Small intestine (tissue), 7 donors: ENCODE results near the gene FBXO41. TPM values are rescaled to one million over a fixed set of nuclear protein-coding genes. Genes with fewer than 3 reads are reported as not detected.

Source experiments
- DNase-seq, 2 donors: peaks; one replicate each; pipeline versions ENCODE4 v3.0.0 to v3.0.0-alpha.2; 2013
- FAIRE-seq: peaks from 2 replicates; lab custom pipeline; 2012; peaks lifted over from hg19 to GRCh38; lab: Jason Lieb, UNC
- H3K27ac ChIP-seq, 3 donors: one replicate each; pipeline ENCODE4 v1.5.1; 2013; ENCODE audit warnings: low read length in 2 of 3, mild to moderate bottlenecking in 2 of 3, control low read depth in 1 of 3, inconsistent platforms in 1 of 3, low read depth in 1 of 3, moderate library complexity in 1 of 3
- H3K27me3 ChIP-seq, 3 donors: one replicate each; pipeline ENCODE4 v1.6.1; 2013; ENCODE audit warnings: low read length in 3 of 3, inconsistent platforms in 1 of 3; ENCODE audit not compliant: control insufficient read depth in 3 of 3, insufficient read depth in 3 of 3
- H3K36me3 ChIP-seq, 3 donors: one replicate each; pipeline ENCODE4 v1.6.1; 2013; ENCODE audit warnings: low read length in 3 of 3, inconsistent platforms in 1 of 3, low read depth in 1 of 3, mild to moderate bottlenecking in 1 of 3, moderate library complexity in 1 of 3; ENCODE audit not compliant: control insufficient read depth in 3 of 3, insufficient read depth in 2 of 3
- H3K4me1 ChIP-seq, 3 donors: one replicate each; pipeline ENCODE4 v1.6.1; 2013; ENCODE audit warnings: low read length in 2 of 3, inconsistent platforms in 1 of 3, low read depth in 1 of 3, mild to moderate bottlenecking in 1 of 3, moderate library complexity in 1 of 3; ENCODE audit not compliant: control insufficient read depth in 3 of 3, insufficient read depth in 2 of 3
- H3K4me3 ChIP-seq, 3 donors: one replicate each; pipeline ENCODE4 v1.5.1; 2013; ENCODE audit warnings: low read length in 3 of 3, control low read depth in 1 of 3, inconsistent platforms in 1 of 3, low read depth in 1 of 3, mild to moderate bottlenecking in 1 of 3, moderate library complexity in 1 of 3
- H3K9me3 ChIP-seq, 2 donors: one replicate each; pipeline ENCODE4 v1.6.1; 2013; ENCODE audit warnings: low read depth in 1 of 2, low read length in 1 of 2; ENCODE audit not compliant: control insufficient read depth in 2 of 2, insufficient read depth in 1 of 2
- WGBS, 3 donors: extraction: QIAGEN DNeasy Blood & Tissue Kit; methylation state at CpG; one replicate each; pipeline ENCODE4 v1.1.7; 2013; 5-methylcytosine and 5-hydroxymethylcytosine counted together
- polyA plus RNA-seq, 4 donors: library from polyadenylated mRNA; stranded (reverse) in 3 of 4; unstranded in 1 of 4; fragments of 200-250 nt in 3 of 4; fragments of 120-200 nt in 1 of 4; gene quantifications; one replicate each; pipeline versions ENCODE4 v1.2.1 to v1.2.3, GENCODE V29; 2013
- donor health status: healthy with polysubstance abuse.
- donor health status: control.
- donor health status: control.
- donor health status: Bipolar disorder and iron deficiency.
- donor health status: healthy.

The FBXO41 gene
- polyA plus RNA-seq, 4 donors: 0.54 to 2.1 (median 1.0) TPM

DNA sequence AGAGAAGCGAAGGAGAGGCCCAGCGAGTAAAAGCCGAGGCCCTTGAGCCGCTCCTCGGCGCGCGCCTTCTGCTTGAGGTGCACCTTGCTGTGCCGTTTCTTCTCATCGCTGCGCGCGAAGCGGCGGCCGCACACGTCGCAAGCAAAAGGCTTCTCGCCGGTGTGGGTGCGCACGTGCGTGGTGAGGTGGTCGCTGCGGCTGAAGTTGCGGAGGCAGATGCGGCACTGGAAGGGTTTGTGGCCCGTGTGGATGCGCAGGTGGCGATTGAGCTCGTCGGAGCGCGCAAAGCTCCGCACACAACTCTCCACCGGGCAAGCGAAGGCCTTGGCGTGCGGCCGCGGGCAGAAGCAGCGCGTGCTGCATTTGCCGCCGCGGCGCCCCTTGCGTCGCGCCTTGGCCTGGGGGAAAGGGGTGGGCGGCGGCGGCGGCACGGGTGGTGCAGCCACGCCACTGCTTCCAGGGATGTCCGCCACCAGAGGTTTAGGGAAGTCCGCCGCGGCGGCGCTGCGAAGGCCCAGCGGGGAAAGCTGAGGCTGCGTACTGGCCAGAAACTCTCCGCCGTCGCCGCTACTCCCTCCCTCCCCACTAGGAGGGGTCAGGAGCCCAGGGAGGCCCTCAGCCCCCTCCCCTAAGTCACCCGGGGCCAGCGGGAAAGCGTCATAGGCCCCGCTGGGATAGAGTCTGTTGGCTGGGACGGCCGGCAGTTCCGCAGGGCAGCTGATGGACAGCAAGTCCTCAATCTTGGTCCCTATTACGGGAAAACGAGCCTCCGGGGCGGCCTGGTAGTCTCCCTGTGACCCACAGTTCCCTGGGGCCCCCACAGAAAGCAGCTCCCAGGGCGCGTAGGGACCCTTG, 7.4 kb upstream of the FBXO41 start:
- H3K4me1 ChIP-seq: peaks cover 0 to 8% (median 0%) of the 10 kb centered on the region in 3 donors
- no peak overlapping the region for H3K27ac ChIP-seq
- DNase-seq (no peak), FAIRE-seq (no peak)
- peaks cover 25 to 86% (median 29%) of the 10 kb centered on the region in 3 donors for H3K27me3 ChIP-seq
- no peak overlapping the region for H3K4me3 ChIP-seq
- no peaks in the 10 kb centered on the region for H3K9me3 ChIP-seq
- WGBS, 3 donors: 2 to 7% (median 4%) methylated on average over 73 to 82 of the region's 82 CpGs
- H3K36me3 ChIP-seq: no peaks in the 10 kb centered on the region

DNA sequence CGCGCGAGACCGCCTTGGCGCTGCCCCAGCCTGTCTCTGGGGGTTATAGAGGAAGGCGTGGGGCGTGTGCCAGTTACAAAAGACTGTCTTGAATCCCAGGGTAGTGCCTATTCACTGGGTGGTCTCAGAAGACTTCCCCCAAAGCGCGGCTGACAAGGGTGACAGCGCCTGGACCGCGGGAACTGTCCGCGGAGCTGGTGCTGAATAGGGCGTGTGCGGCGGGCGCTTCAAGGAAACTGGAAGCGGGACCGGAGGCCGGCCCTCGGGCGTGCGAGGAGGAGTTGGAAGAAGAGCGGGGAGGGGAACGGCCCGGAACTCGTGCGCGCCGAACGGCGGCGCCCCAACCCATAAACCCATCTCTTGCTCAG, 6.8 kb upstream of the FBXO41 start:
- H3K4me1 ChIP-seq: peaks cover 0 to 8% (median 0%) of the 10 kb centered on the region in 3 donors
- no peak overlapping the region for H3K27ac ChIP-seq
- H3K4me3 ChIP-seq: no peak overlapping the region
- WGBS, 3 donors: 3 to 5% (median 4%) methylated on average over 34 of the region's 34 CpGs
- peaks cover 25 to 87% (median 28%) of the 10 kb centered on the region in 3 donors for H3K27me3 ChIP-seq
- DNase-seq (peak; percentile 45 to 86), FAIRE-seq (no peak)
- no peaks in the 10 kb centered on the region for H3K36me3 ChIP-seq
- no peaks in the 10 kb centered on the region for H3K9me3 ChIP-seq

DNA sequence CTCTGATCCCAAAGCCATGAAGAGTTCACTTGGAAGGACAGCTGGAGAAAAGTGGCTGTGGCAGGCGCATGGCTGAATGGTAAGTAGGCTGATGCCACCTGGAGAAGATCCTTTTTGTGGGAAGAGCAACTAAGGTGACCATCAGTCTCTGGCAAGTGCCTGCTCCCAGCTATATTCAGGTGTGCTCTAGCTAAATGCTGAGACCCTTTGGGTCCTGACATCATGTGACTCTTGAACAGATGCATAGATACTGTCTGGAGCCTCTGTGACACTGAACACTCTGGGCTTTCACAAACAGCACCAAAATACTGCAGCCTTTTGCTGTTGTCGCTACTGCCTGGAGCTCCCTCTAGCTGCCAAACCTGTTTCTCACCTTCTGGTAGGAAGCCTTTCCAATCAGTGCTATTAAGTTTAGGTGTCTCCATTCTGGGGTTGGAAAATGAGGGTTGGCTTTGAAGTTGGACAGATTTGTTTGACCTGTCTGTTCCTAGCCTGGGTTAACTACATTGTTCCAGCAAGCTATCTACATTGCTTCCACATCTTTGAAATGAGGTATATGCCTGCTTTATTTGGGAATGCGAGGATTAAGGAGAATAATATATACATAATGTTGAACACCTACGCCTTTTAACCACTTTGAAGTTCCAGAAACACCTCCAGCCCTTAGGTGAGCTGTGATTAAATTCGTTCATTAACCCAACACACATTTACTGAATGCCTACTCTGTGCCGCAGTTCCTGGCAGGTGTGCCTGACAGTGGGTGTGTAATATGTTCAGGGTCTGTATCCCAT, 6.0 kb upstream of the FBXO41 start:
- peak; percentile 29 to 42 for DNase-seq
- Histone ChIP-seq H3K27me3 (peaks cover 23 to 86% (median 25%) of the 10 kb centered on the region in 3 donors), H3K27ac (no peak overlapping the region), H3K4me1 (peaks cover 0 to 8% (median 0%) of the 10 kb centered on the region in 3 donors), H3K4me3 (no peak overlapping the region), H3K9me3 (no peaks in the 10 kb centered on the region), H3K36me3 (no peaks in the 10 kb centered on the region)
- no peak for FAIRE-seq
- WGBS, 3 donors: 56 to 60% (median 59%) methylated on average over 6 of the region's 6 CpGs

DNA sequence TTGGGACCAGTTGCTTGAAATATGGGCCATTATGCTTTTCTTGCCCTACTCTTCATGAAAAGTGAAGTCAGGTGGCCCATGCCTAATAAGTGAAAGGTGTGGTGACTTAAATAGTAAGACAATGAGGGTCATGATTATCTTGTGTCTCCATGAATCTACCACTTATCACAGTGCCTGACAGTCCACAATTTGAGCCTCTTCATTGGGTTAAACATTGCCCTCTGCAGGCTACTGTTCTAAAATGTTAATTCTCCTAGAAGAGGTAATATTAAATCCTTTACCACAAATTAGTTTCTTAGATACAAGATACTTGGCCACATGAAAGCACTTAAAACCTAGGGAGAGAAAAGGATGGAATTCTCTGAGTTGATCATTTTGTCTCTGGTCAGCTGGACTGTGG, 5.0 kb upstream of the FBXO41 start:
- Histone ChIP-seq H3K4me3 (no peak overlapping the region), H3K9me3 (no peaks in the 10 kb centered on the region), H3K36me3 (no peaks in the 10 kb centered on the region), H3K4me1 (peaks cover 0 to 11% (median 0%) of the 10 kb centered on the region in 3 donors), H3K27ac (no peak overlapping the region), H3K27me3 (peaks cover 21 to 85% (median 25%) of the 10 kb centered on the region in 3 donors)
- FAIRE-seq (no peak), DNase-seq (no peak)

- Histone ChIP-seq H3K4me3 (no peak overlapping the region), H3K36me3 (no peaks in the 10 kb centered on the region), H3K9me3 (no peaks in the 10 kb centered on the region), H3K4me1 (peaks cover 0 to 4% (median 0%) of the 10 kb centered on the region in 3 donors), H3K27ac (no peak overlapping the region), H3K27me3 (peaks cover under 1 to 63% (median 2%) of the 10 kb centered on the region in 3 donors)
- DNase-seq (no peak), FAIRE-seq (no peak)
- 88 to 97% (median 90%) methylated on average over 3 of the region's 3 CpGs for WGBS, 3 donors
Measured at GRCh38 chr2:73286134-73286655, 1.9 kb upstream of the FBXO41 start.

DNA sequence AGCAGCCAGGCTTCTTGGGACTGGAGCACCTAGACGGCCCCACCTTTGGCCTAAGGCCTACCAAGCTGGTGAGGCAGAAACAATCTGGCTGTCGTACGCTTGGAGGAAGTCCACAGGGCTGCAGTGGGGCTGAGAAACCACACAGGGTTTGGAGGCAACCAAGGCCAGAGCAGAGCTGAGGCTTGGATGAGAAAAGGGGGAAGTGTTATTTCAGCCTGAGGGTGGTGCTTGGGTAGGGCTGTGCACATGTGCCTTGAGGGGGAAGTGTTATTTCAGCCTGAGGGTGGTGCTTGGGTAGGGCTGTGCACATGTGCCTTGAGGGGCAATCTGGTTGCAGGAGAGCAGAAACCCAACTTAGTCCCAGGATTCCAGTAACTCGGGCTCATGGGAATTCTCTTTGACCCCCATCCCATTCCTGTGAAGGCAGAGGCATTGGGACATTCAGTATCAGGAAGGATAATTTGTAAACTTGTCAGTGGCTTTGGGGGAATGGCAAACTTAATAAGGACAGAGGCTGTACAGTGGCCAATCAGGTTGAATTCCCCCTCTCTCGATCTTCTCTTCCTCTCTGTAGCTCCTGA, 971 bp upstream of the FBXO41 start:
- peaks cover 0 to 3% (median 0%) of the 10 kb centered on the region in 3 donors for H3K4me1 ChIP-seq
- H3K4me3 ChIP-seq: no peak overlapping the region
- no peak for FAIRE-seq
- no peak overlapping the region for H3K27ac ChIP-seq
- WGBS, 3 donors: 48 to 53% (median 52%) methylated on average over 5 of the region's 5 CpGs
- no peak for DNase-seq
- no peaks in the 10 kb centered on the region for H3K36me3 ChIP-seq
- H3K9me3 ChIP-seq: no peaks in the 10 kb centered on the region
- H3K27me3 ChIP-seq: peaks cover 0 to 56% (median 2%) of the 10 kb centered on the region in 3 donors

- no peak overlapping the region for H3K27ac ChIP-seq
Measured at GRCh38 chr2:73283545-73284295, 558 bp downstream of the FBXO41 start.

More at GRCh38 chr2:73283545-73284295, 558 bp downstream of the FBXO41 start:
- peaks cover 0 to 3% (median 0%) of the 10 kb centered on the region in 3 donors for H3K4me1 ChIP-seq
- WGBS, 3 donors: 5 to 6% (median 5%) methylated on average over 27 to 43 of the region's 43 CpGs
- no peaks in the 10 kb centered on the region for H3K9me3 ChIP-seq
- H3K36me3 ChIP-seq: no peaks in the 10 kb centered on the region
- peak overlapping the region; percentile 32 to 52 (median 45) for H3K4me3 ChIP-seq
- H3K27me3 ChIP-seq: peaks cover 0 to 42% (median 0%) of the 10 kb centered on the region in 3 donors
- FAIRE-seq: no peak
- DNase-seq: peak in 1 of 2 donors; percentile 16
